EH (cell line): ENCODE data around the gene SEPTIN3.

Experiments
- DNase-seq: peaks from one replicate; pipeline ENCODE4 v3.0.0-alpha.2; 2015; ENCODE audit warnings: low read depth

SEPTIN3 gene

DNA sequence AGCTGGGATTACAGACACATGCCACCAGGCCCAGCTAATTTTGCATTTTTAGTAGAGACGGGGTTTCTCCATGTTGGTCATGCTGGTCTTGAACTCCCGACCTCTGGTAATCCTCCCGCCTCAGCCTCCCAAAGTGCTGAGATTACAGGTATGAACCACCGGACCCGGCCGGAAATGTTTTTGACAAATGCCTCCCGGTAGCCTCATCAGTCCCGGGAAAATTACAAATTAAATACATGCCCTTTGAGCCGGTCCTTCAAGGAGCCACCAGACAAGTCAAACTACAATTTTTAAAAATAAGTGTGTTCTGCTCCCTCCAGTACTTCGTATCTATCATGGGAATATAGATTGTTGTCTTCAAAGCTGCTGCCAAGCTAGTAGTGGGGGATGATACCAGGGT, 46.9 kb downstream of the SEPTIN3 start:
- DNase-seq, result no peak

DNA sequence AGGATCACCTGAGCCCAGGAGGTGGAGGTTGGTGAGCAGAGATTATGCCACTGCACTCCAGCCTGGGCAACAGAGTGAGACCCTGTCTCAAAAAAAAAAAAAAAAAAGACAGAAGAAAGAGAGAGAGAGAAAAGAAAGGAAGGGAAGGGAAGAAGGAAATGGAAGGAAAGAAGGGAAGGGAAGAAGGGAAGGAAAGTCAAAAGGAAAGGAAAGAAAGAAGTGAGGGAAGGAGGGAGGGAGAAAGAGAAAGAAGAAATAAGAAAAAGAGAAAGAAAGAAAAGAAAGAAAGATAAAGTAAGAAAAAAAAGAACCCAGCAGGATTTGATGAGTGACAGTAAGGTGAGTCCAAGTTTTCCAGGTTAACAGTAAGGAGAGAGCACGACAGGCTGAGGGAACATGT, 49.0 kb downstream of the SEPTIN3 start:
- DNase-seq, result no peak
